ENCODE results near the gene TMEM181.
"Not testable (repeated sequence)": the region's sequence is repeated elsewhere in the genome, so short reads cannot be mapped to it uniquely, and the experiment has no call there.

TMEM181 gene

GRCh38 chr6:158603261-158604047 lies 43.6 kb downstream of the TMEM181 start:
- no peak for DNase-seq

DNA sequence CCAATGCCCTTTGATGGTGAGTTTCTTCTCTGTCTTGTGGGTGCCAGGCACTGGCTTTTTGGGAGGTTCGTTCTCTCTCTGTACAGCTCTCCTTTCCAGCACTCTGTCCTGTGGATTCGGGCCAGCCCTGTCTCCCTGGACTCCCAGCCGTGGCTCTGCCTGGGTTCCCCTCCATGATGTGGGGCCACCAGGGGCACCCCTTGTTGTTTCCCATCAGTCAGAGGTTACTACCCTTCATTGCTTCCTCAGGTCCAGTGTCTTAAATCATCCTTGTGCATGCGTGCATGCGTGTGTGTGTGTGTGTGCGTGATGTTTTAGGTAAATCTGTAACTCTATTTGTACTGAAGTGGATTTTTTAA lies 44.1 kb downstream of the TMEM181 start:
- no peak for DNase-seq

DNA sequence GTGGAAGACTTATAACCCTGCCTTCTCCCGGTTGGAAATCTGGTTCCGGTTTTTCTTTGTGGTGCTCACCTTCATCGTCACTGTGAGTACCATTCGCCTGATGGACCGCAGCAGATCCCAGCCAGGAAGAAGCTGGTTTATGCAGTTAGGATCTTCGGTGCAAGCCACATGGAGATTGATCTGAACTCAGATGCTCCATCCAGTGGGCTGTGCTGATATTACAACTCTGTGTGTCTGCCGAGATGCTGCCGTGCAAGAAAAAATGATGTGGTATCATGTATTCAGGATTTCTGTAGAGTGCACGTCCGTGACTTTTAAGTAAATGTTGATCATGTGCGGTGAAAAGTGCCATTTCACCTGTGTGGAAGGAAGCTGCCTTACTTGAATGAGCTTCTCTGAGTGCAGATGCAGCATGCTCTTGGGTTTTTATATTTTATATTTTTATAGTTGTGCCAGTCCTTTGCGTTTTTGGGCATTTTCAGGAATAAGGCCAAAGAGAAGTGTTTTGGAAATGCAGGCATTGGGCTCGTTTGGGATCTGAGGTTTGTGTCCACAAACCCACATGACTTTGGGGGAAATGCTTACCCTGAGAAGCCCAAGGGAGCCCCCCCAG lies 45.5 kb downstream of the TMEM181 start:
- DNase-seq, result peak; percentile 70

DNA sequence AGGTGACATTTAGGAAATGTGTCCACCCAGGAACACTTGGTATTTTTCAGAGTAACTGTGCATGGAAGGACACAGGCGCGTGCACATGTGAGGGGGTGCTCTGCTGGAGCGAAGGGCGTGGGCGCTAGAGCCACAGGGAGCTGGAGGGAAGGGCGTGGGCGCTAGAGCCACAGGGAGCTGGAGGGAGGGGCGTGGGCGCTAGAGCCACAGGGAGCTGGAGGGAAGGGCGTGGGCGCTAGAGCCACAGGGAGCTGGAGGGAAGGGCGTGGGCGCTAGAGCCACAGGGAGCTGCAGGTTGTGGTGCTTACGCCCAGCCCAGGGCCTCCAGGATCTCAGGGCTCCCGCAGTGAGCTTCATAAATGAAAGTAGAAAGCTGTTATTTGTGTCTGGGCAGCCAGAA lies 46.1 kb downstream of the TMEM181 start:
- DNase-seq, result peak; percentile 43

DNA sequence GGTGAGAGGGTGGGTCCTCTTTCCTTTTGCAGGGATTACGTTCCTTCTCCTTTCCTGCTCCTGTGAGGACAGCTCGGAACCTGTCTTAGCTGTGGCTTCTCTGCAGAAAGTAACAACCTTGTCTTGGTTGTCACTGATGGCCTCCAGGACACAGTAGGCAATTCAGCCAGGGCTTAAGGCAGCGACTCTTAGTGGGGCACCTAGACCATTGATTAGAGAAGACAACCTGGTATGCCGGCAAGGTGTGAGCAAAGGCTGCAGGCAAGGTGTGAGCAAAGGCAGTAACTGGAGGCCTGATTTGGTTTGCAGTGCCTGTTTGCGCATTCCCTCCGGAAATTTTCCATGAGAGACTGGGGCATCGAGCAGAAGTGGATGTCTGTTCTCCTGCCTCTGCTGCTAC lies 47.0 kb downstream of the TMEM181 start:
- no peak for DNase-seq

GRCh38 chr6:158607411-158608170 lies 47.7 kb downstream of the TMEM181 start:
- DNase-seq, result peak; percentile 40

- DNase-seq, result peak; percentile 42
Observed at GRCh38 chr6:158608221-158608620, 48.3 kb downstream of the TMEM181 start.

- no peak for DNase-seq
Observed at GRCh38 chr6:158609455-158610155, 49.7 kb downstream of the TMEM181 start.

DNA sequence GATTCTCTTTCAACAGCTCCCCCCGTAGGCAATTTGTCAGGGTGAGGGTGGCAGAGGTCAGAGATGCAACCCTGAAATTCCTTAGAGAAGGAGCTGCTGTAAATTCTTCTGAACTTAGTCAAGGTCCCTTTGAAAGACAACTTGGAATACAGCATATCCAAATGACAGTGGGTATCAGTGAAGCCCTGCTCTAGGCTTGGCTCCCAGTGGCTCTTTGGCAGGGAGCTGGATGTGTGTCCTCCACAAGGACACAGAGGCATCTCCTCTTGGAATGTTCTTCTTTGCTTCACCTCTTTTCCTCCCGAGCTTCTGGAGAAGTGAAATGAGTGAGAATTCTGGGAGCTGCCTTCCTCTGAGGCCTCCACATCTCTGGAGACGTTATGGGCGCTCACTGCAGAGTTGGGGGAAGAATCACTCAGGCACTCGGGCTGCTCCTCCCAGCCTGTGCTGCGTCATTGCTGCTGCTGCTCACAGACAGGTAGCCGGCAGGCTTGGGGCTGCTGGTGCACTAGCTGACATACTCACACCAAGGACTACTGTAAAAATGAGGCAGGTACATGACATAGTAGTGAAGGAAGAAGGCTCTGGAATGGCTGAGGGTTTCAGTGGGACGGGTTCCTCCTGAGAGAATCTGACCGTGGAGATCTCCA lies 50.6 kb downstream of the TMEM181 start:
- DNase-seq, result peak; percentile 32

DNA sequence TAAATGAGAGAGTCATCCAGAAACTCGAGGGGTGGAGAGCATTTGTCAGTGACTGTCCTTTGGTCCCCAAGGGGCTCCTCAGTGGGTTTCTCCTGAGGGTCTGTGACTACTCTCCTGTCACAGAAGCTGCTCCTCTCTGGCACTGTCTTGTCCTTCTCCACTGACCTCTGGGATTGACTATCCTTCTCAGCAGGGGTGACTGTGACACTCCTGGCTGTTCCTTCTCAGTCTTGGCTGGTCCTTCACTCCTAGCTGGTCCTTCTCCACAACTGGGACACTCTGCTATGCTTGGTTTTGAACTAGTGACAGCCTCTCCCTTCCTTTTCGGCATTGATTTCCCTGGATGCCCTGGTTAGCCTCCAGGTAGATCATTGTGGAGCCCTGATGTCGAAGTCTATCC lies 51.1 kb downstream of the TMEM181 start:
- DNase-seq, result peak; percentile 19

DNA sequence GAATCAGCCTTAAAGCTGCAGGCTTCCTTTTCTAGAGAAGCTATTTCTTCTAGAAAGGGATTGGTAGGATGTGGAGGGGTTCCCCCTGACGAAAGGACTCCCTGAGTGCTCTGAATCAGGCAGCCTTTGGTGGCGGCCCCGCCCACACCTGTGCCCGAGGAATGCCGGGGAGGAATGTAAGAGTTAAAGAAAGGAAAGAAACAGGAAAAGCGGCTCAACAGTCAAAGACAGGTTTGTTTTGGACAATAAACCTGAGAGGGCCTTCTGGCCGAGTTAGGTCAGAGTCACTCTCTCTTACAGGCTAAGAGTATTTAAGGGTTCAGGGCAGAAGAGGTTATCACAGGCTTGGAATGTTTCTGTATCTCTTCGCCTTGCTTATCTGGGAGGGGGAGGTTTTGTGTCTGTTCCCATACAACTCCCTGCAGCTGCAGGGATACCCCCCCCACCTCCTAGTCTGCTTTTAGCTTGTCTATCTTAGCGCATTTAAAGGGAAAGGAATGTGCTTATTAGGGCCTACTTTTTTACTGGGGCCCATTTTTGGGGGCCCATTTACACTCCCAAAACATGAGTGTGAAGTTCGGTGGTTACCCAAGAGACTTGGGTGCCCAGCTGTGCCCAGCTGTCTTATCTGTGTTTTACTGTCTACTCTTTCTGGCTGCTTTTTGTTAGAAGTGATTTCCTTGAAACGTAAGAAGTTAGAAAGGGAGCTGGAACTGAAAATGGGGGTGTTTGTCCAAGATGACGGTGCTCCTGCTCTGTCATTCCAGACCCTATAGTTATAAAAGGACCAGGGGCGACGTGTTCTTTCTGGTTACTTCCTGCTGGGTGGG lies 51.9 kb downstream of the TMEM181 start:
- no peak for DNase-seq

GRCh38 chr6:158614606-158615005 lies 54.7 kb downstream of the TMEM181 start:
- not testable (repeated sequence) for DNase-seq

- DNase-seq, result not testable (repeated sequence)
Observed at GRCh38 chr6:158618289-158618688, 58.4 kb downstream of the TMEM181 start.

GRCh38 chr6:158619922-158620801 lies 60.3 kb downstream of the TMEM181 start:
- DNase-seq, result peak; percentile 37

DNA sequence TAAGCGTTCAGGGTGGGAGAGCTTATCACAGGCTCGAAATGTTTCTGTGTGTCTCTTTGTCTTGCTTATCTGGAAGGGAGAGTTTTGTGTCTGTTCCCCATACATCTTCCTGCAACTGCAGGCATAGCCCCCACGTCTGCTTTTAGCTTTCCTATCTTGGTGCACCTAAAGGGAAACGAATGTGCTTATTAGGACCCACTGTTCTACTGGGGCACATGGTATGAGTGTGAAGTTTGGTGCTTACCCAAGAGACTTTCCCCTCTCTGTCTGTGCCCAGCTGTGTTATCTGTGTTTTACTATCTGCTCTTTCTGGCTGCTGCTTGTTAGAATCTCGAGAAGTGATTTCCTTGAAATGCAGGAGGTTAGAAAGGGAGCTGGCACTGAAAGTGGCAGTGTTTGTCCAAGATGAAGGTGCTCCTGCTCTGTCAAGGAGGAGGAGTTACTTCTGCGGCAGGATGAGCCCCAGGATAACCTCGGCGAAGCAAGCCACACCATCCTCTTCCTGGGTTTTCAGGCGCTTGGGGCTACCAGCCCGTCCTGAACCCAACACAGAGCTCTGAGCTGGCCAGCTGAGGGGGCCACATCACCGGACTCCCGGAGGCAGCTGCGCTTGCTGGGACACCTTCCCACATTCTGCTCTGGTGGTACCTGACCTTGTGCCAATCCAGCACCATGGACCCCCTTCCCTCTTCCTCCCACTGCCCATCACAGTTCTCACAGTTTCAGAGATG lies 61.2 kb downstream of the TMEM181 start:
- peak; percentile 46 for DNase-seq

DNA sequence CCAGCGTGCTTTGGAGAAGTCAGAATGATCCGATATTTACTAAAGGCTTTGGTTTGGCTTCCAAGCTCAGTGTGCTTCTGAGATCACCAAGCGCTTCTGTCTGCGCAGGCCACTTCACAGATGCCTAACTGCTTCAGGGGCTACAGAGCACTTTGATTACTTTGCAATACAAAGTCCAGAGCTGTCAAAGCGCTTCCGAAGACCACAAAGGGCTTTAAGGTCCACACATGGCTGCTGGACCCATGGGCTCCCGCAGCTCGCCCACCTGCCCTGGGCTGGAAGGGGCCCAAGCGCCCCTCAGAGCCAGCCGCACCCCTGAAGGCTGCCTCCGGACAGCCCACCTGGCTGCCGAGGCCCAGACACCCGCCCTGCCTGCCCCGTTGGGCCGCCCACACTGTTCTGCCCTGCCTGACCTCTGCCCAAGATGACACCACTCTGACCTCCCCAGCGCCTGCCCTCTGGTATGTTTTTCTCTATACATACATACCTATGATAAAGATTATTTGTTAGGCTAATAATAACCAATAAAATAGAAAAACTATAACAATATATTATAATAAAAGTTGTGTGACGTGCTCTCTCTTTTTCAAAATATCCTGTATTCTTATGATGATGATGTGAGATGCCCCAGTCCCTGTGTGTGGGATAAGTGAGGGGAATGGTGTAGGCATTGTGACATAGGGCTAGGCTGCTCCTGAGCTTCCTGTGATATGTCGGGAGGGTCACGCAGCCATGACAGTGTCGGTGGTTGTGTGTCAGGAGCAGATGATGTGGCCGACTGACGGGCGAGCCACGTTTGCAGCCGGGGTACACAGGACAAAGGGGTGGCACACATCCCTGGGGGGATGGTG lies 62.0 kb downstream of the TMEM181 start:
- DNase-seq, result peak; percentile 48

DNA sequence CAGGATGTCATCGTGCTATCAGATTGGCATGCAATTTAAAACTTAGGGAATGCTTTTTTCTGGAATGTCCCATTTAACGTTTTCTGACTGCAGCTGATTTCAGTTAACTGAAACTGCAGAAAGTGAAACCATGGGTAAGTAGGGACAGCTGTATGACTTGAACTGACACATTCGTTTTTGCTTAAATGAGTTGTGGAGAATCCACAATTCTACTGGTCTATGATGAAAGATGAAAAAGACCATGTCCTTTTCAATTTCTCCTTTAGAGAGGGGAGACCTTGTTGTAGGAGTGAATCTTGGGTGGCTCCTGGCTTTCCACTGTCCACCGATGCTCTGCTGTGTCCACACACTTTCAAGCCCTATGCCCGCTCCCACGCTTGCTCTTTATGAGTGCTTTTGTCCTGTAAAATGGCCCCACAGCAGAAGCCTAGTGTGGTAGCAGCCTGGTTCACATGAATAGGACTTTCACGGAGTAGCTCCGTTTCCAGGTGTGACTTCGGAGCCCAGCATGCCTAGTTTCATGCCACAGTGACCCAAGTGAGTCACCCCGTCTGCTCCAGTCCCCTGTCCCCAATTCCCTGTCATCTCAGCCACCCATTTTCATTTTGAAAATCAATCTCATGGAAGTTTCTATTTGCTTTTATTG lies 62.8 kb downstream of the TMEM181 start:
- peak; percentile 35 for DNase-seq

Data from activated CD8-positive, alpha-beta memory T cell treated with anti-CD3 and anti-CD28 coated beads for 24 hours (primary cell).